ENCODE data around the gene GALNTL6.

The GALNTL6 gene

DNA sequence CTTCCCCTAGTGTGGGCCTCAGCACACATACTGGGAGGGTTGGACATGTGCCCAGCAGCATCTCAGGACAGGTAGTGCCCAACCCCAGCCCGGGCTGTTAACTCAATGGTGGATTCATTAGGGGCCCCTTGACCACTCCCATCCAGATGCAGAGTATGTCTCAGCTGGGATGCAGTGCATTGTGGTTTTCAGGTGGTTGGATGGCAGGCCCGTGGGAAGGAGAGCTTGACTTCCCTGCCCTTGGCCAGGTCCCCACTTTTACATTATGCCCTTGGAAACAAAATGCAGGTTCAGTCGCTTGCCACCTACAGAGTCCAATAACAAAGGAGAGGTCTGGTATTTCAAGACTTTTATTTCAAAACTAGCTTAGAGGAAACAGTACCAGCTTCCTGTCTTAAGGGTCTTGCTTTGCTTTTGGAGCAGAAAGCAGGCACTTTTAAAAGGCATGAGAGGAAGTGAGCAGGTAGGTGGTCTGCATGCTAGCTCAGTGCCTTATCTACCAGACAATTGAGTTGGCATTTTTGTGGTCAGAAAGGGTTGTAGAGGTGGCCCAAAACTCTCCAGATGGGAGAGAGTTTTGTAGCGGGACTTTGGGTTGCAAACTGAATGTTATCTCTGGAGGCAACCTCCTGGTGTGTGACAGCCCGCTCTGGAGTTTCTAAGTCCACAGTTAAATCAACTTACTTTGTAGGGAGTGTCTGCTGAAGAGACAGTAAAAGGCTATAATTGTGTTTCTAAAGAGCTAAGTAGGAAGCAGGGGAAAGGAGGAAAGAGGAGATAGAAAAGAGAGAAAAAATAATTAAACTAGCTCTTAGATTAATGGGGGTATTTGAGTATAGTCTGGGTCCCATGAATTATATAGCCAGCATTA lies 171.0 kb downstream of the GALNTL6 start:
- in situ Hi-C loops (cut with MboI; ENCODE audit: low sequenced_read_pairs), result no loop called here

GRCh38 chr4:171985129-171985528 lies 171.9 kb downstream of the GALNTL6 start:
- in situ Hi-C loops (cut with MboI; ENCODE audit: low sequenced_read_pairs), result no loop called here

DNA sequence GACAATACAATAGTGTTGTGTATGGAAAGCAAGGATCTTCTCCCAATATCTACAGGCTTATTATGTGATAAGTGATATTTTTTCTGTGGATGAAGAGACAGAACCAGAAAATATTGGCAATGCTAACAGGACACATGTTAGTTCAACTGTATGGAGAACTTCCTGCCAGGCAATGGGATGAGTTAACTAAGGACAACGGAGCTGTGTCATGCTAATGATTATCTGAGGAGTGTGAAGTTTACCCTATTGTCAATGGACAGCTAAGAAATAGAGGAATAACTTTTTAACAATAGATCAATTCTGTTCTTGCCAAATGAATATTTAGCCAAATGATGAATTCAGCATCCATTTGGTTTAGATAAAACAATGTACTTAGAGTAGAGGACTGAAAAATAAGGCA lies 180.0 kb downstream of the GALNTL6 start:
- in situ Hi-C loops (cut with MboI; ENCODE audit: low sequenced_read_pairs), result no loop called here

GRCh38 chr4:172007889-172008288 lies 194.7 kb downstream of the GALNTL6 start:
- in situ Hi-C loops (cut with MboI; ENCODE audit: low sequenced_read_pairs), result no loop called here

GRCh38 chr4:172009446-172010230 lies 196.4 kb downstream of the GALNTL6 start:
- in situ Hi-C loops (cut with MboI; ENCODE audit: low sequenced_read_pairs), result no loop called here

DNA sequence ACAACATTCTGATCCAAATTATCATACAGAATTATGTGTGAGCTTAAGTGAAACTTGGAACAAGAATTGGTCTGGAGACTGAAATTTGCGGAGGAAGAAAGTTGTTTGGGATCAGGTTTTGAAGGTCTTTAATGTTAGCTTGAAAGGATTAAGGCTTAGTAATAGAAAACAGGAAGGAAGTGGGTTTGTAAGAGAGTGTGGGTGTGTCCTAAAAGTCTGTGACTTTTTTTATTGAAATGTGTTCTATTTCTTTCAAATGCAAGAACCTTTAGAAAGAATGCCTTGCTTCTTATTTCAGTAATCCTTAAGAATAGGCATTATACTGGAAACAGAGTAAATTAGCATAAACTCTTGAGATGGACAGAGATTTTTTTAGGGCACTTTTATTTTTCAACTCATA lies 198.0 kb downstream of the GALNTL6 start:
- in situ Hi-C loops (cut with MboI; ENCODE audit: low sequenced_read_pairs), result no loop called here

DNA sequence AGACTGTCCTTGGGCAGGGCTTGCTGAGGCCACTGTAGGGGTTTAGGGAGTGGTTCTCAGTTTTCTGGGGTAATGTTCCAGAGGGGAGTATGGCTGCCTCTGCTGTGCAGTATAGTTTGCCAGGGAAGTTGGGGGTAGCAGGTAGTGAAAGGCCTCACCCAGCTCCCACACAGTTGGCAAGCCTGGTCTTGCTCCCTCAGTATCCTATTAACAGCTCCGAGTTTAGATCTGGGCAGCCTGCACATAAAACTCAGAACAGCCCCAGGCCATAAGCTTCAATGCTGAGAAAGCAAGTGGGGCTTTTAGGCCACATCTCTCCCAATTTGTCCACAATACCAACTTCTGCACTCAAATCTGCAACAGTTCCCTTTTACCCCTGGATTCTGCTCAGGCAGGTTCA lies 205.2 kb downstream of the GALNTL6 start:
- in situ Hi-C loops (cut with MboI; ENCODE audit: low sequenced_read_pairs), result no loop called here

- in situ Hi-C loops (cut with MboI; ENCODE audit: low sequenced_read_pairs), result no loop called here
Measured at GRCh38 chr4:172035562-172035961, 222.4 kb downstream of the GALNTL6 start.

GRCh38 chr4:172040766-172041165 lies 227.6 kb downstream of the GALNTL6 start:
- in situ Hi-C loops (cut with MboI; ENCODE audit: low sequenced_read_pairs), result no loop called here

- in situ Hi-C loops (cut with MboI; ENCODE audit: low sequenced_read_pairs), result no loop called here
Measured at GRCh38 chr4:172042714-172043114, 229.5 kb downstream of the GALNTL6 start.

GRCh38 chr4:172045981-172046380 lies 232.8 kb downstream of the GALNTL6 start:
- in situ Hi-C loops (cut with MboI; ENCODE audit: low sequenced_read_pairs), result no loop called here

GRCh38 chr4:172048666-172049065 lies 235.5 kb downstream of the GALNTL6 start:
- in situ Hi-C loops (cut with MboI; ENCODE audit: low sequenced_read_pairs), result no loop called here

- in situ Hi-C loops (cut with MboI; ENCODE audit: low sequenced_read_pairs), result no loop called here
Measured at GRCh38 chr4:172050911-172051310, 237.7 kb downstream of the GALNTL6 start.

DNA sequence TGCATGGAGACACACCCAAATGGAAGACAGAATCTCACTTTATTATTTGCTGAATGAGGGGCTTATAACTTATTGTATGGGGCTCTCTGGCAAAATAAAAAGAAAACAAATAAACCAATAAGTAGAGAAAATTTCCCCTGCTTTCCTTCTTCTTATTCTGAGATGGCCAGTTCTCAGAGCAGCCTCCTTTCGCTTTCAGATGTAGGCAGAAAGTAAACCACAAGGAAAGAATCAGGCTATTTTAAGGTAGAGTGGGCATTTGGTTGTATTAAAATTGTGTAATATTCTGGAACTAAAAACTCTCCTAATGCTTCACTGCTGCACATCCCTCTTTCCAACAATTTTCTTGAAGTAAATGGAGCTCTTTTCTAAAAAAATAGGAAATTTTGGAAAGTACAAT lies 241.8 kb downstream of the GALNTL6 start:
- in situ Hi-C loops (cut with MboI; ENCODE audit: low sequenced_read_pairs), result no loop called here

DNA sequence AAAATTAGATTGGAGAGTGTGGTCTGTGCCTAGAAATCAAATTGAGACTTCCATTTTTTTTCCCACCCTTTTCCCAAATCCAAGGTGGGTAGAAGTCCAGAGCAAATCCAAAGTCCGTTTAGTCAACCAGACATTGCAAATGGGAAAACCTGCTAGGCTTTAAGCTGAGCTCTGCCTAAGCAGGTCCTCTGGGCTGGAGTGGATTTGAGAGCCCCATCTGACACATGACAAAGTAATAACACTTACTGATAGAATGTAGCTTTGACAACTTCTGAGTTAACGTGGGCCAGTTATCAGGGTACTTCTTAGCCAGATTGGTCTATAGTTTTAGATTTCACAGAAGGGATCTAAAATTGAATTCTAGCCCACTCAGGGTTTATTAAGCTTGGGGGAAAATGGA lies 242.3 kb downstream of the GALNTL6 start:
- in situ Hi-C loops (cut with MboI; ENCODE audit: low sequenced_read_pairs), result no loop called here

- in situ Hi-C loops (cut with MboI; ENCODE audit: low sequenced_read_pairs), result no loop called here
Measured at GRCh38 chr4:172061204-172061603, 248.0 kb downstream of the GALNTL6 start.

DNA sequence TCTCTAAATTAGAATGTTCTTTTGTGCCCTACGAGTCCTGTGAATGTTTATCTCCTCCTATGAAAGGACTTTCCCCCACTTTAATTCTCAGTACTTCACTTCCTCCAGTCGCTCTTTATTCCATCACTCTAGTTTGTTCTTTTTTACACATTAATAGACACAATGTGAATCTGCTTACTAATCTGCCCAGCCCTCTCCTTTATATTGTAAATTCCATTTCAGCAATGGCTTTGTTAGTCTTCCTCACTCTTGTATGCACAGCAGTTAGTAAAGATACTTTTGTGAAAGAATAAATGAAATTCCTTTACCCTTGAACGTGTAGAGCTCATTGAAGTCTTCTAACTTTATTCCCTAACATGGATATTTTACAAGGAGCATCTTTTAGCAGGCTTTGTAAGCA lies 255.3 kb downstream of the GALNTL6 start:
- in situ Hi-C loops (cut with MboI; ENCODE audit: low sequenced_read_pairs), result no loop called here

GRCh38 chr4:172073590-172073989 lies 260.4 kb downstream of the GALNTL6 start:
- in situ Hi-C loops (cut with MboI; ENCODE audit: low sequenced_read_pairs), result no loop called here

DNA sequence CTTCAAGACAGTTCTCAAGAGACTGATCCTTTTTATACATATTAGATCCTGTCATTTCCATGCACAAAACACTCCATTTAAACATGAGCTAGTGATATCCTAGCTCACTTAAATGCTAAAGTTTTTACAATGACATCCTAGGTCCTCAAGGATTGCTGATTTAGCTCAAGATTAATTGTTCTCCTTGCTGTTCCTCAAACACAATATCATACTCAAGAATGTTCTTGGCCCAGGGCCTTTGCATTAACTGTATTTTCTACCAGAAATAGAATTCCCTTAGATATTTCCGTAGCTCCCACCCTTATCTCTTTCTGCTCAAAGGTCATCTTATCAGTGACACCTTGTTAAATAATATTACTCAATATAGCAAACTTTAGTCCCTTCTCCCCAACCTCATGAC lies 270.1 kb downstream of the GALNTL6 start:
- in situ Hi-C loops (cut with MboI; ENCODE audit: low sequenced_read_pairs), result no loop called here

GRCh38 chr4:172088556-172088955 lies 275.4 kb downstream of the GALNTL6 start:
- in situ Hi-C loops (cut with MboI; ENCODE audit: low sequenced_read_pairs), result no loop called here

DNA sequence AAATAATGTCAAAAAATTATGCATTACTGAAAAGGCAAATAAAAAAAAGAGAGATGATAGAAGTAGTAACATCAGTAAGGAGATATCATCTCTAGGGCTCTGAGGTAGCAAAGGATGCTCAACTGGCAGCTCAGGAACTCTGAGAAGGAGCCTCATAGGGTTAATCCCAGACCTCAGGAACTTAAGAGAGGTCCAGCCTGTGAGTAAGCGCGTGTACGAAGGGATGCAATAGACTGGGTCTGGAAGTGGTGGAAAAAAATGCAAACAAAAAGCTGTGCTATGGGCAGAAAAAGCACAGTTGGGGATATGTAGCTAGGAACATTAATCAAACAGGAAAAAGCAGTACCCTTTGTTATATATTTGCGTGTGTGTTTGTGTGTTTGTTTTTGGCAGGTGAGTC lies 282.0 kb downstream of the GALNTL6 start:
- in situ Hi-C loops (cut with MboI; ENCODE audit: low sequenced_read_pairs), result no loop called here

DNA sequence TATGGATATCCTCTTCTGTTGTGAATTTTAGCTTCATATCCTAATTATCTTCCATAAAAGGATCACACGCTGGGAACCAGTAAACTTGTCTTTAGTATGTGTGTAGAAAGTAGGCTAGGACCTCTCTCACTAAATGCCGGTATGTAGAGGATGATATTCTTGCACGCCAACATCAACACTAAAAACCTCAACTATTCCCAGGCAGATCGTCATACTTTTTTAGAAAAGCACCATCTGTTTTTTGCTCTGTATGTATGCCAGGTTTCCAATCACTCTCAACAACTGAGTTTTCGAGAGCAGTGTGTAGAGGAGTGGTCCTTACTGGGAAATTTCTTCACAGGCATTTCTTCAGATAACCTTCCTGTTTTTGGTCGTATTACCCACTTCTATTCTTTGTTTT lies 283.6 kb downstream of the GALNTL6 start:
- in situ Hi-C loops (cut with MboI; ENCODE audit: low sequenced_read_pairs), result no loop called here

Data from HL-60/S4 treated with retinoic acid at 250 ng/mL for 4 days and 3 days (cell line).